HG02852 (cell line): Measurements from ENCODE around the gene RBP4.

Source experiments
- ATAC-seq: cut with Tn5 transposase; IDR thresholded peaks from one replicate; pipeline ENCODE4 v1.9.1; 2021; ENCODE audit warnings: mild to moderate bottlenecking, moderate library complexity; ENCODE audit not compliant: unreplicated experiment

Gene RBP4

GRCh38 chr10:93596539-93596938 lies 4.5 kb downstream of the RBP4 start:
- no peak for ATAC-seq

- no peak for ATAC-seq
Measured at GRCh38 chr10:93595378-93596161, 5.5 kb downstream of the RBP4 start.

GRCh38 chr10:93594518-93594917 lies 6.5 kb downstream of the RBP4 start:
- no peak for ATAC-seq

GRCh38 chr10:93593749-93594148 lies 7.3 kb downstream of the RBP4 start:
- ATAC-seq: no peak

GRCh38 chr10:93593254-93593653 lies 7.8 kb downstream of the RBP4 start:
- ATAC-seq: no peak

GRCh38 chr10:93591065-93591808 lies 9.8 kb downstream of the RBP4 start:
- ATAC-seq: no peak

- ATAC-seq: no peak
Measured at GRCh38 chr10:93590638-93591037, 10.4 kb downstream of the RBP4 start.

- no peak for ATAC-seq
Measured at GRCh38 chr10:93589648-93590562, 11.1 kb downstream of the RBP4 start.

- ATAC-seq: no peak
Measured at GRCh38 chr10:93584445-93584844, 16.6 kb downstream of the RBP4 start.

GRCh38 chr10:93580828-93581227 lies 20.2 kb downstream of the RBP4 start:
- ATAC-seq: no peak

- ATAC-seq: no peak
Measured at GRCh38 chr10:93579985-93580711, 20.9 kb downstream of the RBP4 start.

- no peak for ATAC-seq
Measured at GRCh38 chr10:93579089-93579488, 21.9 kb downstream of the RBP4 start.

- ATAC-seq: no peak
Measured at GRCh38 chr10:93577565-93577964, 23.5 kb downstream of the RBP4 start.

GRCh38 chr10:93576888-93577287 lies 24.1 kb downstream of the RBP4 start:
- no peak for ATAC-seq

- no peak for ATAC-seq
Measured at GRCh38 chr10:93573924-93574323, 27.1 kb downstream of the RBP4 start.

GRCh38 chr10:93573051-93573909 lies 27.8 kb downstream of the RBP4 start:
- no peak for ATAC-seq

- no peak for ATAC-seq
Measured at GRCh38 chr10:93572606-93573005, 28.4 kb downstream of the RBP4 start.

GRCh38 chr10:93570383-93570782 lies 30.7 kb downstream of the RBP4 start:
- no peak for ATAC-seq

- no peak for ATAC-seq
Measured at GRCh38 chr10:93568105-93568390, 33.0 kb downstream of the RBP4 start.
